HT1080 (cell line): ENCODE results near the gene LINC00237. TPM values are rescaled to one million over a fixed set of nuclear protein-coding genes. Genes with fewer than 3 reads are reported as not detected.
A peak's percentile ranks its signal among the peaks of the same experiment; 100 is the strongest.

ENCODE experiments used
- DNase-seq: peaks from one replicate; pipeline ENCODE4 v3.0.0-alpha.2; 2015; ENCODE audit warnings: low read depth
- polyA plus RNA-seq, 2 experiments: library from polyadenylated mRNA; depleted of rRNA; stranded (reverse); fragments of >200 nt; gene quantifications; 2 replicates each; pipeline ENCODE4 v1.2.3, GENCODE V29; 2015
- total RNA-seq: library from RNA; depleted of rRNA; stranded (reverse); fragments of >200 nt; shearing (Covaris generic); gene quantifications from 2 replicates; pipeline ENCODE4 v1.2.3, GENCODE V29; 2014; rRNA removed

LINC00237 gene
- total RNA-seq = not detected in 2 replicates
- polyA plus RNA-seq (2015; cell fraction: cytosol; rRNA removed) = not detected in 2 replicates
- not detected in 2 replicates for polyA plus RNA-seq (2015; cell fraction: nucleus; rRNA removed)

- DNase-seq = no peak
Measured at GRCh38 chr20:21106171-21107017, at the start of gene LINC00237. LINC00237 (minus strand) TSS chr20:21106358.

- DNase-seq = no peak
Measured at GRCh38 chr20:21155268-21155667, 49.1 kb upstream of the LINC00237 start.

- no peak for DNase-seq
Measured at GRCh38 chr20:21154692-21155091, 48.5 kb upstream of the LINC00237 start.

- no peak for DNase-seq
Measured at GRCh38 chr20:21151791-21152190, 45.6 kb upstream of the LINC00237 start.

GRCh38 chr20:21149344-21149743 is 43.2 kb upstream of the LINC00237 start:
- no peak for DNase-seq

GRCh38 chr20:21147593-21147992 is 41.4 kb upstream of the LINC00237 start:
- DNase-seq = peak; percentile 68

- DNase-seq = no peak
Measured at GRCh38 chr20:21146215-21146614, 40.1 kb upstream of the LINC00237 start.

GRCh38 chr20:21145424-21145823 is 39.3 kb upstream of the LINC00237 start:
- no peak for DNase-seq

- DNase-seq = no peak
Measured at GRCh38 chr20:21143194-21143890, 37.2 kb upstream of the LINC00237 start.

GRCh38 chr20:21141825-21142224 is 35.7 kb upstream of the LINC00237 start:
- no peak for DNase-seq

- DNase-seq = no peak
Measured at GRCh38 chr20:21139881-21140566, 33.9 kb upstream of the LINC00237 start.

- no peak for DNase-seq
Measured at GRCh38 chr20:21137078-21137477, 30.9 kb upstream of the LINC00237 start.

- DNase-seq = no peak
Measured at GRCh38 chr20:21136015-21136732, 30.0 kb upstream of the LINC00237 start.

- DNase-seq = no peak
Measured at GRCh38 chr20:21134883-21135493, 28.8 kb upstream of the LINC00237 start.

GRCh38 chr20:21133917-21134622 is 27.9 kb upstream of the LINC00237 start:
- no peak for DNase-seq

GRCh38 chr20:21133404-21133803 is 27.2 kb upstream of the LINC00237 start:
- DNase-seq = no peak

- DNase-seq = no peak
Measured at GRCh38 chr20:21129861-21130260, 23.7 kb upstream of the LINC00237 start.

GRCh38 chr20:21127201-21127981 is 21.2 kb upstream of the LINC00237 start:
- no peak for DNase-seq

- DNase-seq = no peak
Measured at GRCh38 chr20:21126581-21126870, 20.4 kb upstream of the LINC00237 start.
